Small intestine (tissue), 16 donors: ENCODE measurements around the gene SYT11. TPM values are rescaled to one million over a fixed set of nuclear protein-coding genes. Genes with fewer than 3 reads are reported as not detected.

Source experiments
- DNase-seq, 2 donors: peaks; one replicate each; pipeline versions ENCODE4 v3.0.0 to v3.0.0-alpha.2; 2013
- FAIRE-seq: peaks from 2 replicates; lab custom pipeline; 2012; peaks lifted over from hg19 to GRCh38; lab: Jason Lieb, UNC
- H3K27ac ChIP-seq, 3 donors: one replicate each; pipeline ENCODE4 v1.5.1; 2013; ENCODE audit warnings: low read length in 2 of 3, mild to moderate bottlenecking in 2 of 3, control low read depth in 1 of 3, inconsistent platforms in 1 of 3, low read depth in 1 of 3, moderate library complexity in 1 of 3
- H3K27me3 ChIP-seq, 3 donors: one replicate each; pipeline ENCODE4 v1.6.1; 2013; ENCODE audit warnings: low read length in 3 of 3, inconsistent platforms in 1 of 3; ENCODE audit not compliant: control insufficient read depth in 3 of 3, insufficient read depth in 3 of 3
- H3K36me3 ChIP-seq, 3 donors: one replicate each; pipeline ENCODE4 v1.6.1; 2013; ENCODE audit warnings: low read length in 3 of 3, inconsistent platforms in 1 of 3, low read depth in 1 of 3, mild to moderate bottlenecking in 1 of 3, moderate library complexity in 1 of 3; ENCODE audit not compliant: control insufficient read depth in 3 of 3, insufficient read depth in 2 of 3
- H3K4me1 ChIP-seq, 3 donors: one replicate each; pipeline ENCODE4 v1.6.1; 2013; ENCODE audit warnings: low read length in 2 of 3, inconsistent platforms in 1 of 3, low read depth in 1 of 3, mild to moderate bottlenecking in 1 of 3, moderate library complexity in 1 of 3; ENCODE audit not compliant: control insufficient read depth in 3 of 3, insufficient read depth in 2 of 3
- H3K4me3 ChIP-seq, 3 donors: one replicate each; pipeline ENCODE4 v1.5.1; 2013; ENCODE audit warnings: low read length in 3 of 3, control low read depth in 1 of 3, inconsistent platforms in 1 of 3, low read depth in 1 of 3, mild to moderate bottlenecking in 1 of 3, moderate library complexity in 1 of 3
- H3K9me3 ChIP-seq, 2 donors: one replicate each; pipeline ENCODE4 v1.6.1; 2013; ENCODE audit warnings: low read depth in 1 of 2, low read length in 1 of 2; ENCODE audit not compliant: control insufficient read depth in 2 of 2, insufficient read depth in 1 of 2
- WGBS, 3 donors: extraction: QIAGEN DNeasy Blood & Tissue Kit; methylation state at CpG; one replicate each; pipeline ENCODE4 v1.1.7; 2013; 5-methylcytosine and 5-hydroxymethylcytosine counted together
- long read RNA-seq, 10 donors: transcript quantifications; one replicate each; lab custom pipeline, GENCODE V29; 2026
- polyA plus RNA-seq, 4 donors: library from polyadenylated mRNA; stranded (reverse) in 3 of 4; unstranded in 1 of 4; fragments of 200-250 nt in 3 of 4; fragments of 120-200 nt in 1 of 4; gene quantifications; one replicate each; pipeline versions ENCODE4 v1.2.1 to v1.2.3, GENCODE V29; 2013
- donor health status: healthy with polysubstance abuse.
- donor health status: control.
- donor health status: control.
- donor health status: Bipolar disorder and iron deficiency.
- donor health status: healthy.

SYT11 gene
- polyA plus RNA-seq = 10 to 100 TPM in 1 of 4 donors, 1 to 10 TPM in 1, under 1 TPM in 1, not detected in 1; 0.54 to 12.9 (median 4.7) TPM
- long read RNA-seq, donor 1 = 0 reads
- long read RNA-seq, donor 2 = 0 reads
- long read RNA-seq, donor 3 = 0 reads
- long read RNA-seq, donor 4 = 0 reads
- long read RNA-seq, donor 5 = 0 reads
- long read RNA-seq, donor 6, full-length matches to known transcripts = 1 of 1 reads
- long read RNA-seq, donor 6, partial matches to known transcripts = 0 of 1 reads
- long read RNA-seq, donor 6, other reads (novel, unspliced or antisense) = 0 of 1 reads
- long read RNA-seq, donor 7 = 0 reads
- long read RNA-seq, donor 8 = 0 reads
- long read RNA-seq, donor 9, partial matches to known transcripts = 6 of 6 reads
- long read RNA-seq, donor 9, other reads (novel, unspliced or antisense) = 0 of 6 reads
- long read RNA-seq, donor 10, full-length matches to known transcripts = 4 of 15 reads
- long read RNA-seq, donor 10, partial matches to known transcripts = 11 of 15 reads
- long read RNA-seq, donor 10, other reads (novel, unspliced or antisense) = 0 of 15 reads

- DNase-seq (peak; percentile 96 to 97), FAIRE-seq (peak; percentile 53)
- Histone ChIP-seq H3K27ac (peak within 1 kb of the TSS; percentile 17 to 89 (median 79)), H3K36me3 (peaks cover 0 to 8% (median 0%) of the 10 kb centered on the region in 3 donors), H3K4me1 (peaks cover 0 to 10% (median 0%) of the 10 kb centered on the region in 3 donors), H3K27me3 (peaks cover 0 to 6% (median 0%) of the 10 kb centered on the region in 3 donors), H3K4me3 (peak within 1 kb of the TSS; percentile 27 to 51 (median 41)), H3K9me3 (no peaks in the 10 kb centered on the region)
- 1% methylated on average over 33 of the region's 33 CpGs for WGBS, 3 donors
Observed at GRCh38 chr1:155859234-155859829, at the start of gene SYT11. TSS of gene SYT11 (plus strand) at chr1:155859567. CDS start at chr1:155859762, 195 bp downstream.

- no peak for DNase-seq
- H3K4me3 ChIP-seq = no peak overlapping the region
- no peaks in the 10 kb centered on the region for H3K9me3 ChIP-seq
- peaks cover 13 to 54% (median 19%) of the 10 kb centered on the region in 3 donors for H3K36me3 ChIP-seq
- H3K4me1 ChIP-seq = no peaks in the 10 kb centered on the region
- no peak overlapping the region for H3K27ac ChIP-seq
- no peaks in the 10 kb centered on the region for H3K27me3 ChIP-seq
- no peak for FAIRE-seq
- 94 to 95% (median 94%) methylated on average over 1 of the region's 1 CpG for WGBS, 3 donors
Observed at GRCh38 chr1:155812878-155813277, 46.5 kb upstream of the SYT11 start.

GRCh38 chr1:155813672-155814071, 45.7 kb upstream of the SYT11 start:
- Histone ChIP-seq H3K4me1 (no peaks in the 10 kb centered on the region), H3K27me3 (no peaks in the 10 kb centered on the region), H3K27ac (no peak overlapping the region), H3K9me3 (no peaks in the 10 kb centered on the region), H3K4me3 (no peak overlapping the region), H3K36me3 (peaks cover 13 to 54% (median 15%) of the 10 kb centered on the region in 3 donors)
- 96 to 97% (median 97%) methylated on average over 3 of the region's 3 CpGs for WGBS, 3 donors
- no peak for FAIRE-seq
- DNase-seq = no peak

- no peak overlapping the region for H3K27ac ChIP-seq
- peaks cover 13 to 58% (median 20%) of the 10 kb centered on the region in 3 donors for H3K36me3 ChIP-seq
- no peaks in the 10 kb centered on the region for H3K4me1 ChIP-seq
- H3K27me3 ChIP-seq = no peaks in the 10 kb centered on the region
- no peak for FAIRE-seq
- no peaks in the 10 kb centered on the region for H3K9me3 ChIP-seq
- 92 to 100% (median 97%) methylated on average over 1 of the region's 1 CpG for WGBS, 3 donors
- no peak for DNase-seq
- no peak overlapping the region for H3K4me3 ChIP-seq
Observed at GRCh38 chr1:155816351-155816750, 43.0 kb upstream of the SYT11 start.

- Histone ChIP-seq H3K4me1 (no peaks in the 10 kb centered on the region), H3K27ac (no peak overlapping the region), H3K4me3 (no peak overlapping the region), H3K27me3 (no peaks in the 10 kb centered on the region), H3K9me3 (no peaks in the 10 kb centered on the region), H3K36me3 (peaks cover 5 to 54% (median 8%) of the 10 kb centered on the region in 3 donors)
- FAIRE-seq (no peak), DNase-seq (no peak)
- whole genome bisulfite sequencing, 3 donors = 86 to 92% (median 91%) methylated on average over 4 of the region's 4 CpGs
Observed at GRCh38 chr1:155827450-155827849, 31.9 kb upstream of the SYT11 start.

GRCh38 chr1:155831279-155831976, 27.9 kb upstream of the SYT11 start:
- H3K4me3 ChIP-seq = no peak overlapping the region
- H3K36me3 ChIP-seq = peaks cover 1 to 35% (median 4%) of the 10 kb centered on the region in 3 donors
- DNase-seq (no peak), FAIRE-seq (no peak)
- 94 to 98% (median 97%) methylated on average over 7 of the region's 7 CpGs for WGBS, 3 donors
- H3K9me3 ChIP-seq = no peaks in the 10 kb centered on the region
- no peak overlapping the region for H3K27ac ChIP-seq
- peaks cover 0 to under 1% (median under 1%) of the 10 kb centered on the region in 3 donors for H3K4me1 ChIP-seq
- no peaks in the 10 kb centered on the region for H3K27me3 ChIP-seq

GRCh38 chr1:155833665-155834295, 25.6 kb upstream of the SYT11 start:
- Histone ChIP-seq H3K9me3 (no peaks in the 10 kb centered on the region), H3K36me3 (peaks cover 0 to 34% (median 2%) of the 10 kb centered on the region in 3 donors), H3K27ac (no peak overlapping the region), H3K27me3 (no peaks in the 10 kb centered on the region), H3K4me3 (no peak overlapping the region), H3K4me1 (peaks cover 0 to 4% (median 2%) of the 10 kb centered on the region in 3 donors)
- DNase-seq = no peak
- 78 to 100% (median 86%) methylated on average over 1 of the region's 1 CpG for WGBS, 3 donors
- FAIRE-seq = no peak
